Measurements from ENCODE around the gene FBXL2.

The FBXL2 gene

DNA sequence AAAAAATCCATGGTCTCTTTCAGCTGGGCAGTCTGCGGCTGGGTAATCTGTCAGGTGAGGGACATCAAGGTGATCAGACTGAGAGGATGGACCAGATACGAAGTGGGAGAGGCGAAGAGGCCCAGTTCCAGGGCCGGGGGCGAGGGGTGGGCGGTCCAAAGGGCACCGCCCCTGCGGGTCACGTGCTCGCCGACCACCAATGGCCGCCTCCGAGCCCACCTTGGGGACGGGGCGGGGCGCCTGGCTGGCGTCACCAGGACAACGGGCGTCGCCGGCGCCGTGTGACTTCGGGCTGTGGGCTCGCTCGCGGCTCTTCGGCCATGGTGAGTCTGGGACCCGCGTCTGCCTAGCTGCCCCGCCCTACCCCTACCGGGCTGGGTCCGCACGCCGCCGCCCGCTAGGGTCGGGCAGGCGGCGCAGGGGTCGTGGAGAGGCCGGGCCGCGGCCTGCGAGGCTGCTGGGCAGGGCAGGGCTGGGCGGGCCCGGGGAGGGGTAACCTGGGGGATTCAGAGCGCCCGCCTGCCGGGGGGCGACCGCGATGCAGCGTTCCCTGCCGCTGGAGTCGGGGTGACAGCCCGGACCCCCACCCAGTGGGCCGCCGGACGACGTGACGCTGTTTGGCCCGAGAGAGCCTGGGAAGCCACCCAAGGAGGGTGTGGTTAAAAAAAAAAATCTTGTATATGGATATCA, at the start of gene FBXL2:
TSS of gene FBXL2 (plus strand) at position 250 of the 690 bp plus-strand sequence. CDS start at position 321, 71 bp downstream.
- in situ Hi-C loops (cut with MboI; ENCODE audit: low sequenced_read_pairs), result no loop called here

DNA sequence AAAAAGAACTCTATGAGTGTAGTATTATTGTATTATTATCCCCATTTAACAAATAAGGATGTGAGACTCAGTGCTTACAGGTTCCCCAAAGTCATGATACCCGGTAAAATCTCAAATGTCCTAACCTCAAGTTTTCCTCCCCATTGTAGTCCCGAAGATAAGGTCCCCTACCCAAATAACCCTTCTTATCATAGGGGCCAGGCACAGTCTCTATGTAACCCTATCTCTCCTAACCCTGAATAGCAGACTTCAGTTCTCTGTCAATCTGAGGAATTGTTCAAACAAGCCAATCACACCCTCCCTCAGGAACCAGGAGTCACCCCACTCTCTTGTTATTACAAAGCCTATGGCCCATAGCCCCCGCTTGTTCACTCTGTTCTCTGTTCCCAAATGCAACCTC, 48.2 kb upstream of the FBXL2 start:
- in situ Hi-C loops (cut with MboI; ENCODE audit: low sequenced_read_pairs), result no loop called here

DNA sequence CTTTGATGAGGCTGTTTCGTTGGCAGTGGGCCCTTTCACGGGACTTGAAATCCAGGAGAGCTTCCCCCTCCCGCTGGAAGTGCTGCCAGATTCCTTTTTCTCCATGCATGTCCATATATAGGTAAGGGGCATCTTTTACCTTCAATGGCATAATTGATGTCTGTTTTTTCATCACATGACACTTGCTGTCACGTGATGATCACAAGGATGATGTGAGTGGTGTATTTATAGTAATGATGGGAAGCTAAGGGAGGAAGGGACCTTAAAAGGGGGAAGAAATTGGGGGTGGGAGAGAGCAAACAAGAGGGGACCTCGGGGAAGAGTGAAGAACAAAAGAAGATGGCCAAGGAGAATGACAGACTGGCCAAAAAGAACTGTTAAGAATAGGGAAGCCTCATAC, 47.3 kb upstream of the FBXL2 start:
- in situ Hi-C loops (cut with MboI; ENCODE audit: low sequenced_read_pairs), result no loop called here

- in situ Hi-C loops (cut with MboI; ENCODE audit: low sequenced_read_pairs), result no loop called here
Measured at GRCh38 chr3:33231756-33232465, 45.3 kb upstream of the FBXL2 start.

DNA sequence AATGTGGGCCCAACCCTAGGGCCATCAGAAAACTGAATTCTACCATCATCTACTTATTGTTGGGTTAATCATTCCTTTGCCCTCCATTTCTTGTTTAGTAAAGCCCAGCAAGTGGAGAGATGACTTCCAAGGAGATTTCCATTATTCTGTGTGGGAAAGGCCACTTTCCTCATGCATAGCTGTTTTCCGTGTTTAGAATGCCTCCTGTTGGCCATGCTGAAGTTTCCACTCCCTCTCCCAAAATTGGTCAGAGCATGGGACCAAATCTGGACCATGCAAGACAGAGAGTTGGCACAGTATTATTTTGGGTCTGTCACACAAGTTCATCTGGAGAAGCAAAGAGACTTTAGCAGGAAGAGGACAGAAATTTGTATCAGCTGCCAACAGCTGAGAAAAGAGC, 43.4 kb upstream of the FBXL2 start:
- in situ Hi-C loops (cut with MboI; ENCODE audit: low sequenced_read_pairs), result no loop called here

- in situ Hi-C loops (cut with MboI; ENCODE audit: low sequenced_read_pairs), result no loop called here
Measured at GRCh38 chr3:33236005-33236404, 41.2 kb upstream of the FBXL2 start.

DNA sequence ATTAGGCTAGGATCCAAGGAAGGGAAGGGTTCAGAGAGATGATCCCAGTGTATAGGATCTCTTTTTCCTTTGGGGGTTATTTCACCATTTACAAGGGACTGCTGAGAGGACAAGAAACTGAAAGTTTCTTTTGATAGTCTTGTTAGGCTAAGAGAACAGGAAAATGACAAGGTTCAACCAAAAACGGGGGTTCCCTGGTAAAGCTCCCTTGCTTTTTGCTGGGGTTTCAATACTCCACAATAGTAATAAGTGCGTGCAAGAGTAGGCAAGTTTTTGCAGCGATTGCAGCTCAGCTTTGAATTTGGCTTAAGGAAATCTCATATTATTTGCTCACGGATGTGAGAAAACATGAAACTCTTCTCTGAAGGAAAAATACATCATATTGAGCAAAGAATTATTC, 39.8 kb upstream of the FBXL2 start:
- in situ Hi-C loops (cut with MboI; ENCODE audit: low sequenced_read_pairs), result no loop called here

- in situ Hi-C loops (cut with MboI; ENCODE audit: low sequenced_read_pairs), result no loop called here
Measured at GRCh38 chr3:33238923-33239322, 38.3 kb upstream of the FBXL2 start.

DNA sequence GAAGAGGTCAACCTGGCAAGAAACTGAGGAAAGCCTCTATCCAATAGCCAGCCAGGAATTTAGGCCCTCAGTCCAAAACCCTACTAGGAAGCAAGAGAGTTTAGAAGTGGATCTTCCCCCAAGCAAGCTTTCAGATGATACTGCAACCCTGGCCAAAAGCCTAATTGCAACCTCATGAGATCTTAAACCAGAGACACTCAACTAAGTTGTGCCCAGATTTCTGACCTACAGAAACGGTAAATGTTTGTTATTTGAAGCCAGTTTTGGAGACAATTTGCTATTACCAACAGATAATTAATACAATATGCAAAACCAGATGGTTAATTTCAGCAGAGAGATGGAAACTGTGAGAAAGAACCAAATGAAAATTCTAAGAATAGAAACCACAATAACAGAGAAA, 37.0 kb upstream of the FBXL2 start:
- in situ Hi-C loops (cut with MboI; ENCODE audit: low sequenced_read_pairs), result no loop called here

- in situ Hi-C loops (cut with MboI; ENCODE audit: low sequenced_read_pairs), result no loop called here
Measured at GRCh38 chr3:33246786-33247185, 30.5 kb upstream of the FBXL2 start.

DNA sequence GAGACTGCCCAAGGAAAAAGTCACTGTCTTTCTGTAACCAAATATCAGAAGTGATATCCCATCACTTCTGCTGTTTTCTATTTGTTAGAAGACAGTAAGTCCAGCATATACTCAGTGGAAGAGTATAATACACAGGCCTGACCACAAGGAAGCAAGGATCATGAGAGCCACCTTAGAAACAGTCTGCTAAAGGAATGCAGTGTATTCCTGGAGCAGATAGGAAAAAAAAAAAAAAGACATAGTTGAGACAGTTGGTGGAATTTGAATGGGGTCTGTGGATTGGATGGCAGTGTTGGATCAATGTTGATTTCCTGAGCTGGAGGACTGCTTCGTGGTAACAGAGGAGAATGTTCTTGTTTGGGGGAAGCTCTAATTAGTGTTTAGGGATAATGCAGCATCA, 26.5 kb upstream of the FBXL2 start:
- in situ Hi-C loops (cut with MboI; ENCODE audit: low sequenced_read_pairs), result no loop called here

DNA sequence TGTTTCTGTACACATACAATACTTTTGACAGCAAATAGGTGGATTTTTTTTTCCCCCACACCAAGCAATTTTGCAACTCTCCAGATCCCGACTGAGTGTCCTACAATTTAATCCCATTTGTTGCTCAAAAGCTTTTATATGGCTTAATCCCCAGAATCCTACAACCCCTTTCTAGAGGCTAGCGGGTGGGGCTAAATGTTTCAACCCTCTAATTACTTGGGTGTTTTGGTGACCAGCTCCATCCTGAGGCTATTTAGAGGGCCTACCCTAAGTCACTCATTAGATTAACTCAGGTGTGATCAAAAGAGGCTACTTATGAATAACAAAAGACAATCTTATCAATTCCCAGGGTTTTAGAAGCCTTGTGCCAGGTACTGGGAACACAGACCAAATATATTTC, 21.0 kb upstream of the FBXL2 start:
- in situ Hi-C loops (cut with MboI; ENCODE audit: low sequenced_read_pairs), result no loop called here

GRCh38 chr3:33260104-33260503, 17.1 kb upstream of the FBXL2 start:
- in situ Hi-C loops (cut with MboI; ENCODE audit: low sequenced_read_pairs), result no loop called here

DNA sequence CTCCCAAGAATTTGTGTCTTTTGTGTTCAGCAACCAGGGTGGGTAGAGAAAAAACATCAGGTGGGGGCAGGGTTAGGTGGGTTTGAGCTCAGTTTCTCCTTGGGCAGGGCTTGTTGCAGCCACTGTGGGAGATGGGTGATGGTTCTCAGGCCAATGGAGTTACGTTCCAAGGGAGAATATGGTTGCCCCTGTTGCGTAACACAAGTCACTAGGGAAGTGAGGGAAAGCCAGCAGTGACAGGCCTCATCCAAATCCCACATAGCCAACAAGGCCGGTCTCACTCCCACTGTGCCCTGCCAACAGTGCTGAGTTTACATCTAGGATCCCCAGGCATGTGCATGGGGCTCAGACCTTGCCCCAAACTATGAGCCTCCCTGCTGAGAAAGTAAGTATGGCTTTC, 7.9 kb upstream of the FBXL2 start:
- in situ Hi-C loops (cut with MboI; ENCODE audit: low sequenced_read_pairs), result no loop called here

- in situ Hi-C loops (cut with MboI; ENCODE audit: low sequenced_read_pairs), result no loop called here
Measured at GRCh38 chr3:33271324-33271723, 5.9 kb upstream of the FBXL2 start.

GRCh38 chr3:33273628-33274027, 3.6 kb upstream of the FBXL2 start:
- in situ Hi-C loops (cut with MboI; ENCODE audit: low sequenced_read_pairs), result no loop called here

DNA sequence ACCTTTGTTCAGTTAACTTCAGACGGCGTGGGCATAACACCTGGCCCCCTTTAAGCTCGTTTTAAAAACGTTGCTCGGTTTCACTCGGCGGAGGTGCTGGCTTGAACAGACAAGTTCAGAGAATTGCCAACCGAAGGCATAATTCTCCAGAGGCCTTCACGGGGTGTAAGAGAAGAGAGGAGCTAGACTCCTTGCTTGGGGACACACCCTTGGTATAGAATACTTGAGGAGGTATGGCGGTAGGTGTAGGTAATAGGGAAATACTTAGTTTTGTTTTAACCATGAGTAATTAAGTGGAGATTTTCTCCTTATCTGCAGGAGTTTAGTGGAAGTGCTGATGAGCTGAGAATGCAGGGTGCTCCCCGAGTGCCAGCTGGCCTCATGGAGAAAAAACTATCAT, 921 bp downstream of the FBXL2 start:
- in situ Hi-C loops (cut with MboI; ENCODE audit: low sequenced_read_pairs), result no loop called here

DNA sequence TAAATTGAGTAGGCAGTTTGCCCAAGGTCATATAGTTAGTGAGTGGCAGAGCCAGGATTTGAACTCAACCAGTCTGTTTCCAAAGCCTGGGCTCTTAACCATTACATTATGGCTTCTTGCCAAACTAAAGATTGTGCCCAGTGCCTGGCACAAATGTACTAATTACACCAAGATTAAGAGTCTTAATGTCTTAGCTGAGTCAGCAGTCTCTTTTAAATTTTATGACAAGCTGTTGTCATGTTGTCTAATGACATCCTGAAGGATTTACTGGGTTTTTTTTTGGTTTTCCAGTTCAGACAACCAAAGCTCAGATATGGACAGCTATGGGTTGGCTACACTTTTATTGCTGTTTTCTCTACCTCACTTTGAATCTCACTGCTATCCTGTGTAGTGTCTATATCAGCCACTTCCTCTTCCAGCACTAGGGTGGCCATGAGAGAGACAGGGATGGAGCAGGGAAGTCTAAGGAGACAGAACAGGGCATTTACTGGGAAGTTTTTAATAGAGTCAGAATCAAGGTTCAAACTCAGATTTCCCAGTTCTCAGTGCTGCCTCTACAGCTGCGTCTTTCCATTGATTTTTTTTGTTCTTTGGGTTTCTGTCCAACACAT, 10.5 kb downstream of the FBXL2 start:
- in situ Hi-C loops (cut with MboI; ENCODE audit: low sequenced_read_pairs), result no loop called here

DNA sequence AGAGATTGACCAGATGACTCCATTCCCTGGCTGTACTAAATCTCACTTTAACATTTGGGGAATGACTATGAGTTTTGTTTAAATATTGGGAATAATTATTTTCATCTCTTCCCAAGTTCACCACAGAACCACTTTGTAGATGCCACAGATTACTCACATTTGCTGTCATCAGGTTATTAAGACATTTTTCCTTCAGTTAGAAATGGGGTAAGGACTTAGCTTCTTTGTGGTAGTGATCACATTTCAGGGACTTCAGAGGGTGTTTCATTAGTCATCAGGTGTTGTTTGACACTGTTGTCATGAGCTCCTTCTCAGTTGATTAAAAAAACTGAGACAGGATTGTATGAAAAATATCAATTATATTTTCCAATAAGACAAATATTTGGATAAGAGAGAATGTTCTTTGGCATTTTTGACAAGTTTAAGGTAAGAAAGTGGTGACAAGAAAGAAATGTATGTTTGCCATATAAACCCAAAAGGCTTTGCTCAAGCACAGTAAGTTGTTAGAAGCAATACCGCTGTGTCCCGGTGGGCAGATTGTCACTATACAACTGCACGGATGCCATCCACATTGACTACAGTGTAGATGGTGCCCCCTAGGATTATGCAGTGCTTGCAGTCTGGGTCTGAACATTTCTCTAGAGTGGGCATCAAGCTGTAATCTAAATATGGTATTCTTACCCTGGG, 22.3 kb downstream of the FBXL2 start:
- in situ Hi-C loops (cut with MboI; ENCODE audit: low sequenced_read_pairs), result no loop called here

DNA sequence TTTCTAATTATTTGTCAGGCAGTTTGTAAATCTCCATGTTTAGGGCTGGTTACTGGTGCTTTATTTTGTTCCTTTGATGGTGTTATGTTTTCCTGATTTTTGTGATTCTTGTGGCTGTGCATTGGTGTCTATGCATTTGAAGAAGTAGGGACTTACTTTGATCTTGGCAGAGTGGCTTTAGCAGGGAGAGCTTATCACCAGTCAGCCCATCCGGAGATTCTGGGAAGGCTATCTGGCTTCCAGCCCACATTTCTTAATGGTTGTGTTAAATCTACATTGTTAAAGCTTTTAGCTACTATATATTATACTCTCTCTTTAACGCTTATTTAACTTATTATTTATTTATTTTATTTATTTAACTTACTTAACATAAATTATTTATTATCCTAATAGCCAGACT, 35.1 kb downstream of the FBXL2 start:
- in situ Hi-C loops (cut with MboI; ENCODE audit: low sequenced_read_pairs), result no loop called here

GRCh38 chr3:33313331-33313730, 36.1 kb downstream of the FBXL2 start:
- in situ Hi-C loops (cut with MboI; ENCODE audit: low sequenced_read_pairs), result no loop called here

DNA sequence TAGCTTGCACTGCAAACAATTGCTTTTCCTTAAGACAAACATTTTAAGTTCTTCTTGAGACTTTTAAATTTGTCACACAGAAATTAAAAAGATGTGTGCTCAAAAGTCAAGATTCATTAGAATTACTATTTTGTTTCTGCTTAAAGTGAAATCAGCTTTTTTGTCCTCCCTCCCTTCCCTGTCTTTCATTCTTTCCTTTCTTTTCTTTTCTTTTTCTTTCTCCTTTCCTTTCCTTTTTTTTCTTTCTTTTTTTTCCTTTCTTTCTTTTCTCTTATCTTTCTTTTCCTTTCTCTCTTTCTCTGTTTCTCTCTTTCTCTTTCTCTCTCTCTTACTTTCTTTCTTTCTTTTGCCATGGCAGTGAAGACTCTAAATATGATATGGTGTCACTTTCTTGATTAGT, 37.8 kb downstream of the FBXL2 start:
- in situ Hi-C loops (cut with MboI; ENCODE audit: low sequenced_read_pairs), result no loop called here

Measured in hTERT RPE-1 (cell line).